T-helper 1 cell treated with Interleukin-12 subunit alpha and Interleukin-12 subunit beta and Interleukin-4 antibody, amounts not matched to agents 30 μg/mL and 1 μg/mL, for 36 hours (primary cell): Measurements from ENCODE around the gene MNDA.
A peak's percentile ranks its signal among the peaks of the same experiment; 100 is the strongest.
"Not testable (repeated sequence)": the region's sequence is repeated elsewhere in the genome, so short reads cannot be mapped to it uniquely, and the experiment has no call there.

Source experiments
- H3K27ac Mint-ChIP-seq: one replicate; pipeline ENCODE4 v1.8.0; 2021; ENCODE audit warnings: mild to moderate bottlenecking, mixed read lengths
- H3K27me3 Mint-ChIP-seq: one replicate; pipeline ENCODE4 v1.8.0; 2021; ENCODE audit warnings: low read depth, mixed read lengths
- H3K36me3 Mint-ChIP-seq: one replicate; pipeline ENCODE4 v1.8.0; 2021; ENCODE audit warnings: low read depth, mixed read lengths
- H3K4me1 Mint-ChIP-seq: one replicate; pipeline ENCODE4 v1.8.0; 2021; ENCODE audit warnings: low read depth, mixed read lengths
- H3K4me3 Mint-ChIP-seq: one replicate; pipeline ENCODE4 v1.8.0; 2021; ENCODE audit warnings: mild to moderate bottlenecking, moderate library complexity, mixed read lengths
- H3K9me3 Mint-ChIP-seq: one replicate; pipeline ENCODE4 v1.8.0; 2021; ENCODE audit warnings: mixed read lengths

Gene MNDA

DNA sequence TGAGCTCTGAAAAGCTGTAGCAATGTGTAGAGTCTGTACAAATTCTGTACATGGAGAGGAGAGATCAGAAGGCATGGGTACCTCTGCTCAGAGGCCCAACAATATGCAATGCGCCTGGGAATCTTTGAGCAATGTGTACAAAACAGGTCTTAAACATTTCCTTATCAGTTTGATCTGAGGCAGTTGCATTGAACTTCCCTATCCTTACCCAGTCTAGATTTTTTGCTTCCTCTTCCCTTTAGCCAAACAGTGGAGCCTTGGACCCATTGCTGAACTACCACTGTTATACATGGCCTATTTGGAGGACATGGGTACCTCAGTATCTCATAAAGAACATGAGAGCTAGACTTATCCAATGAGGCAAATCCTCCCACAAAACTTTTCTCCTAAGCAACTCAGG, 12.6 kb upstream of the MNDA start:
- H3K9me3 Mint-ChIP-seq, result peaks cover 5% of the 10 kb centered on the region
- peak overlapping the region; percentile 66 for H3K27ac Mint-ChIP-seq
- peaks cover 10% of the 10 kb centered on the region for H3K27me3 Mint-ChIP-seq
- peaks cover 7% of the 10 kb centered on the region for H3K36me3 Mint-ChIP-seq
- H3K4me3 Mint-ChIP-seq, result no peak overlapping the region
- peaks cover 32% of the 10 kb centered on the region for H3K4me1 Mint-ChIP-seq

GRCh38 chr1:158818975-158819431, 12.1 kb upstream of the MNDA start:
- Mint-ChIP-seq H3K4me3 (peak overlapping the region; percentile 47), H3K27ac (peak overlapping the region; percentile 84)

GRCh38 chr1:158819461-158820443, 11.4 kb upstream of the MNDA start:
- Mint-ChIP-seq H3K4me3 (peak overlapping the region; percentile 47), H3K9me3 (peaks cover 7% of the 10 kb centered on the region), H3K36me3 (peaks cover 7% of the 10 kb centered on the region), H3K27me3 (peaks cover 13% of the 10 kb centered on the region), H3K4me1 (peaks cover 32% of the 10 kb centered on the region), H3K27ac (peak overlapping the region; percentile 84)

More at GRCh38 chr1:158818975-158819431, 12.1 kb upstream of the MNDA start:
- Mint-ChIP-seq H3K4me1 (peaks cover 32% of the 10 kb centered on the region), H3K9me3 (peaks cover 7% of the 10 kb centered on the region), H3K27me3 (peaks cover 13% of the 10 kb centered on the region), H3K36me3 (peaks cover 7% of the 10 kb centered on the region)

- Mint-ChIP-seq H3K4me1 (peaks cover 30% of the 10 kb centered on the region), H3K9me3 (peaks cover 7% of the 10 kb centered on the region), H3K27me3 (peaks cover 17% of the 10 kb centered on the region), H3K4me3 (no peak overlapping the region), H3K27ac (no peak overlapping the region), H3K36me3 (peaks cover 6% of the 10 kb centered on the region)
Measured at GRCh38 chr1:158821723-158822122, 9.4 kb upstream of the MNDA start.

- no peak overlapping the region for H3K4me3 Mint-ChIP-seq
- H3K9me3 Mint-ChIP-seq, result peaks cover 30% of the 10 kb centered on the region
- H3K27me3 Mint-ChIP-seq, result peaks cover 7% of the 10 kb centered on the region
- peaks cover 10% of the 10 kb centered on the region for H3K36me3 Mint-ChIP-seq
- peaks cover 10% of the 10 kb centered on the region for H3K4me1 Mint-ChIP-seq
- H3K27ac Mint-ChIP-seq, result peak overlapping the region; percentile 47
Measured at GRCh38 chr1:158830074-158830677, 975 bp upstream of the MNDA start.

GRCh38 chr1:158833264-158833663, 2.1 kb downstream of the MNDA start:
- H3K27ac Mint-ChIP-seq, result no peak overlapping the region

GRCh38 chr1:158836038-158836437, 4.9 kb downstream of the MNDA start:
- Mint-ChIP-seq H3K4me3 (no peak overlapping the region), H3K27ac (no peak overlapping the region), H3K4me1 (no peaks in the 10 kb centered on the region), H3K36me3 (no peaks in the 10 kb centered on the region), H3K27me3 (peaks cover 9% of the 10 kb centered on the region), H3K9me3 (peaks cover 8% of the 10 kb centered on the region)

More at GRCh38 chr1:158833264-158833663, 2.1 kb downstream of the MNDA start:
- H3K36me3 Mint-ChIP-seq, result peaks cover 6% of the 10 kb centered on the region
- H3K9me3 Mint-ChIP-seq, result peaks cover 20% of the 10 kb centered on the region
- H3K4me1 Mint-ChIP-seq, result peaks cover 10% of the 10 kb centered on the region
- H3K27me3 Mint-ChIP-seq, result peaks cover 9% of the 10 kb centered on the region
- H3K4me3 Mint-ChIP-seq, result no peak overlapping the region

- Mint-ChIP-seq H3K36me3 (peaks cover 3% of the 10 kb centered on the region), H3K9me3 (peaks cover 8% of the 10 kb centered on the region), H3K27me3 (peaks cover 16% of the 10 kb centered on the region), H3K4me1 (no peaks in the 10 kb centered on the region), H3K4me3 (no peak overlapping the region), H3K27ac (no peak overlapping the region)
Measured at GRCh38 chr1:158838660-158839059, 7.5 kb downstream of the MNDA start.

GRCh38 chr1:158839566-158839965, 8.4 kb downstream of the MNDA start:
- Mint-ChIP-seq H3K27me3 (peaks cover 16% of the 10 kb centered on the region), H3K4me3 (no peak overlapping the region), H3K36me3 (peaks cover 3% of the 10 kb centered on the region), H3K4me1 (no peaks in the 10 kb centered on the region), H3K27ac (no peak overlapping the region), H3K9me3 (peaks cover 8% of the 10 kb centered on the region)

- Mint-ChIP-seq H3K4me1 (no peaks in the 10 kb centered on the region), H3K27ac (no peak overlapping the region), H3K27me3 (peaks cover 16% of the 10 kb centered on the region), H3K9me3 (peaks cover 8% of the 10 kb centered on the region), H3K4me3 (no peak overlapping the region), H3K36me3 (peaks cover 3% of the 10 kb centered on the region)
Measured at GRCh38 chr1:158840236-158840635, 9.1 kb downstream of the MNDA start.

DNA sequence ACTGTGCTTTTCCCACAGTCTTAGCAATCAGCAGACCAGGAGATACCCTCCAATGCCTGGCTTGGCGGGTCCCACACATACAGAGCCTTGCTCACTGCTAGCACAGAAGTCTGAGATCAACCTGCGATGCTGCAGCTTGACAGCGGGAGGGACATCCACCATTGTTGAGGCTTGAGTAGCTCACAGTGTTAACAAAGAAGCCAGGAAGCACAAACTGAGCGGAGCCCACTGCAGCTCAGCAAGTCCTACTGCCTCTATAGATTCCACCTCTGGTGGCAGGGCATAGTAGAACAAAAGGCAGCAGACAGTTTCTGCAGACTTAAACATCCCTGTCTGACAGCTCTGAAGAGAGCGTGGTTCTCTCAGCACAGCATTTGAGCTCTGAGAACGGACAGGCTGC, 33.4 kb downstream of the MNDA start:
- peaks cover 13% of the 10 kb centered on the region for H3K9me3 Mint-ChIP-seq
- H3K4me1 Mint-ChIP-seq, result no peaks in the 10 kb centered on the region
- no peaks in the 10 kb centered on the region for H3K36me3 Mint-ChIP-seq
- H3K27me3 Mint-ChIP-seq, result peaks cover 8% of the 10 kb centered on the region
- no peak overlapping the region for H3K4me3 Mint-ChIP-seq
- no peak overlapping the region for H3K27ac Mint-ChIP-seq

DNA sequence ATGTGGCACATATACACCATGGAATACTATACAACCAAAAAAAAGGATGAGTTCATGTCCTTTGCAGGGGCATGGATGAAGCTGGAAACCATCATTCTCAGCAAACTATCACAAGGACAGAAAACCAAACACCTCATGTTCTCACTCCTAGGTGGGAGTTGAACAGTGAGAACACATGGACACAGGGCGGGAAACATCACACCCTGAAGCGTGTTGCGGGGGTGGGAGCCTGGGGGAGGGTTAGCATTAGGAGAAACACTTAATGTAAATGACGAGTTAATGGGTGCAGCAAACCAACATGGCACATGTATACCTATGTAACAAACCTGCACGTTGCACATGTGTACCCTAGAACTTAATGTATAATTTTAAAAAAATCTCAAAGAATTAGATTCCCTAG, 39.3 kb downstream of the MNDA start:
- not testable (repeated sequence) for H3K27me3 Mint-ChIP-seq, H3K4me1 Mint-ChIP-seq, H3K36me3 Mint-ChIP-seq, H3K9me3 Mint-ChIP-seq, H3K27ac Mint-ChIP-seq, H3K4me3 Mint-ChIP-seq

- no peak overlapping the region for H3K27ac Mint-ChIP-seq
- no peaks in the 10 kb centered on the region for H3K36me3 Mint-ChIP-seq
- H3K27me3 Mint-ChIP-seq, result peaks cover 4% of the 10 kb centered on the region
- H3K9me3 Mint-ChIP-seq, result no peaks in the 10 kb centered on the region
- H3K4me3 Mint-ChIP-seq, result no peak overlapping the region
- H3K4me1 Mint-ChIP-seq, result no peaks in the 10 kb centered on the region
Measured at GRCh38 chr1:158873141-158873540, 42.0 kb downstream of the MNDA start.

DNA sequence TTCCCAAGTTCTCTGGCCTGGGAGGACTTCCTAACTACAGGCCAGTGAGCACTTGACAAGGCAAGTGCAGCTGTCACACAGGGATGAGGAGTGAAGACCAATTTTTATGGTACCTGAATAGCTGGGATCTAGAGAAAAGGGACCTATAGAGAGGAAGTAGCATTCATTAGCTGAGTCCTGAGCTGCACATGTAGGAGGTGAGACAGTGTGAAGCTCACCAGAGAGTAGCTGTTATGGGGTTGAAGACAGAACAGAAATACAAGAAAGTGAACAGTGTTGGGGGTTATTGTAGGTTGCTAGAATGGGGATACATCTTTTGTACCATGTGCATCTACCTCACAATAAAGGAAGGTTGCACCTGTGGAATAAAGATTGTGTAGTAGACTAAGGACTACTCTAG, 62.5 kb downstream of the MNDA start:
- Mint-ChIP-seq H3K27me3 (peaks cover 15% of the 10 kb centered on the region), H3K27ac (no peak overlapping the region)

DNA sequence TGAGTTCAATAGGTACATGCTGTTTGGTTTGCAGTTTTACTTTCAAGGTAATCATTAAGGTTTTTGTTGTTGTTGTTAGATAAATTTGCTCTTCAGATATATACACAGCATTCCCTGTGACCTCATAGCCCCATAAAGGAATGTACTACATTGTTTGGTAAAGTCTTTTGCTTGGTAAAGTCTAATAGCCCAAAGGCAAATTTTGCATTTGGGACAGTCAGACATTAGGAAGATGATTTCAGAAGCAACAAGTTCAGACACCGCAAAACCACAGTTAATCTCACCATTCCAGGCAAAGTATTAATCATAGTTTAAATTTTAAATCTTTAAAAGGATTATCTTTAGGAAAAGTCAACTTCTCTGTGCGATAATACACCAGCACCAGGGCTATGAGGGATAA, 67.6 kb downstream of the MNDA start:
- H3K9me3 Mint-ChIP-seq, result no peaks in the 10 kb centered on the region
- H3K27me3 Mint-ChIP-seq, result peaks cover 34% of the 10 kb centered on the region
- no peaks in the 10 kb centered on the region for H3K36me3 Mint-ChIP-seq
- no peak overlapping the region for H3K27ac Mint-ChIP-seq
- no peaks in the 10 kb centered on the region for H3K4me1 Mint-ChIP-seq
- H3K4me3 Mint-ChIP-seq, result no peak overlapping the region

More for the DNA sequence above, 62.5 kb downstream of the MNDA start:
- no peaks in the 10 kb centered on the region for H3K9me3 Mint-ChIP-seq
- no peaks in the 10 kb centered on the region for H3K36me3 Mint-ChIP-seq
- H3K4me1 Mint-ChIP-seq, result no peaks in the 10 kb centered on the region
- no peak overlapping the region for H3K4me3 Mint-ChIP-seq
